Cardiac septum (tissue), 1 donor: ENCODE data around the gene SSR1. TPM values are rescaled to one million over a fixed set of nuclear protein-coding genes. Genes with fewer than 3 reads are reported as not detected.

Experiments
- DNase-seq: peaks from one replicate; pipeline ENCODE4 v3.0.0-alpha.2; 2020; ENCODE audit warnings: low spot score
- intact Hi-C: fragments of 100-400 bp; cut with DNase I; formaldehyde crosslinking; loops from one replicate; pipeline ENCODE4 v1.14.0; 2022
- total RNA-seq: library from RNA; stranded (reverse); fragmentation: NEBNext Ultra II Directional; extraction: Animal tissue kit (Norgen Biotek cat#: 25700); gene quantifications from one replicate; pipeline ENCODE4 v1.2.1, GENCODE V29; 2021
- donor health status: DM: no; HTN: no; CAD: no.

Gene SSR1
- total RNA-seq, 1 donor from 2014 or later = 61.8 TPM

DNA sequence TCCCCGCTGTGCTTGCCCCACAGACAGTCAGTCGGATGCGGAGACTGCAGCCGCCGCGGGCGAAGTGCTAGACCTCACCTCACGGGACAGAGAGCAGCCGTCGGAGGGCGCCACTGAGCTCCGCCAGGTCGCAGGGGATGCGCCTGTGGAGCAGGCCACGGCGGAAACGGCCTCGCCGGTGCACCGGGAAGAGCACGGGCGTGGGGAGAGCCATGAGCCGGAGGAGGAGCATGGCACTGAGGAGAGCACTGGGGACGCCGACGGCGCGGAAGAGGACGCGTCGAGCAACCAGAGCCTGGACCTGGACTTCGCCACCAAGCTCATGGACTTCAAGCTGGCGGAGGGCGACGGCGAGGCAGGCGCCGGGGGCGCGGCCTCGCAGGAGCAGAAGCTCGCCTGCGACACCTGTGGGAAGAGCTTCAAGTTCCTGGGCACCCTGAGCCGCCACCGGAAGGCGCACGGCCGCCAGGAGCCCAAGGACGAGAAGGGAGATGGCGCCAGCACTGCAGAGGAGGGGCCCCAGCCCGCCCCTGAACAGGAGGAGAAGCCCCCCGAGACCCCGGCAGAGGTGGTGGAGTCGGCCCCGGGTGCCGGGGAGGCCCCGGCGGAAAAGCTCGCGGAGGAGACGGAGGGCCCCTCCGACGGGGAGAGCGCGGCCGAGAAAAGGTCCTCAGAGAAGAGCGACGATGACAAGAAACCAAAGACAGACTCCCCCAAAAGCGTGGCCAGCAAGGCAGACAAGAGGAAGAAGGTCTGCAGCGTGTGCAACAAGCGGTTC lies 66.4 kb downstream of the SSR1 start:
- intact Hi-C loops = no loop called here
- no peak for DNase-seq

DNA sequence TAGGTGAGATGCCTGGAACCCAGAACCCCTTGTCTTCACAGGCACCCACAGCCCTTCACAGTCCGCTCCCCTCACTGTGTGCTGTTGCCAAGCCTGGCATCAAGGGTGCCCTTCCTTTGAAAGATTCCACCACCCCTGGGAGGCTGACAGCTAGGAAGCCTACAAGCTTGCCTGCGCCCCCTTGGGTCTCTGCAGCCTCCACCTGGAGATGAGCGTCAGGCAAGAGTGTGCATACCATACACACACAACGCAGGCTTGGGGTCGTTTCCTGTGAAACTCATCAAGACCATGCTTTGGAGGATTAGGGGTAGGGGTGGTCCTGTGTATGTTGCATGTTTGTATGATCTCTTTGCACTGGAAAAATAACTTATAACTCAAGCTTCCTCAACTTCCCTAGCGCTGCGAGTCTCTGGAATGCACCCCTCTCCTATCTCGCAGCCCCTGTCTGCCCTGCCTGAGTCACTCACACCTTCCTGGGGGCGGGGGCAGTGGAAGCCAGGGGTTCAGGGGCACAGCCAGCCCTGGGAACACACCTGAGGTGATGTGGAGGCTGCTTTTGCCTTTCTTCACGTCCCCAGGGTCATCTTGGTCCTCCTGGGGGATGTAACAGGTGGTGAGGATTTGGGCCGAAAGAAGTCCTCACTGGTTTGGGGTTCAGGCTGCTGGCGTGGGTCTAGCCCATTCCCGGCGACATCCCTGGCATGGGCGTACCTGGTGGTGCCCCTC lies 67.2 kb downstream of the SSR1 start:
- intact Hi-C loops = no loop called here
- no peak for DNase-seq

DNA sequence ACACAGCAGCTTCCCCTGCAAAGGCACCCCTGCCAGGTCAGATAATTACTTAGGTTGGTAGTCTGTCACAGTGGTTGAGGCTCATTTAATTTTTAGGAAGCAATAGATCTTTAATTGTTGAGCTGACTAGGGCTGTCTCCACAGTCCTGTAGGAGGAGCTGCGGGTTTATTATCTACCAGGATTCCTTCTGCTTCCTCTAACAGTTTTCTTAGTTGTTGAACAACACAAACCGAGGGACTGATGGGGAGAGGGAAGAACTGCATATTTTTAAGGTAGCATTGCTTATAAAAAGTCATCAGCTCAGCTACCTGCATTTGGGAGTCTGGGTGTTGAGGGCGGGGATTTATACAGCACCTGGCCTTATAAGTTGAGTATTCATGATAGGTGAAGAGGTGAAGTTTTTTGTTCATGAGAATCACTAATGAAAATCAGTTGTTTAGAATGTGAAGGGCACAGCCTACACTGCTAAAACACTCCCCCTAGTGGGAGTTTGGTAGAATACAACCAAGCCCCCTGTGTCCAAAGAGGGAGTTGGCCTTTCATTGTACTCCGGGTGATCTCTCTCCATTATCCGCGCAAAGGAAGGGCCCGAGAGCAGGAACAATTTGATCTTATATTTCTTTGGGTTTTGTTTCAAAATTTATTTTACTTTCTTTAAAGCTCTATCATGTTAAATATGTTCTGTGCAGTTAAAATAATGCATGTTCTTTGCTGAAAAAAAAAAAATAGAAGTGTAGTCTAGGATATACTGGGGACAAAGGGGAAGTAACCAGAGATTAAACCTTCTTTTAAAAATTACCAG lies 69.6 kb downstream of the SSR1 start:
- intact Hi-C loops = loop anchor here (1.0 to 5.0 kb wide), 3 partner anchors 520 to 686 kb away; no protein-coding TSS in a partner anchor
- DNase-seq = no peak

DNA sequence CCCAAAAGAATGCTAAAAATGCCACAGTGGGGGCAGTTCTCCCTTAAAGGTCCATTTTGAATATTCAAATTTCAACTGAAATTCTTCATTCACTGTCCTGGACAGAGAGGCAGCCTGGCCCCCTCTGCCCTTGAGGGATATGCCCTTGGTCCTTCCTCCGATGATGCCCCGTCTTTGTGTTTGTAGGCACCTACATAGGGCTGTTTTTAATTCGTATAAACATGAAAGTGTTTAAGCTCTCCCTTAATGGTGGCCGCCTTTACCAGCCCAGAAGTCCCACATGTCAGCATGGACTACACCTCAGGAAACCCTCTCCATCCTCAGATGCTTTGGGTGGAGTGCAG lies 70.2 kb downstream of the SSR1 start:
- intact Hi-C loops = loop anchor here (1.0 to 5.0 kb wide), 3 partner anchors 520 to 686 kb away; no protein-coding TSS in a partner anchor
- no peak for DNase-seq

DNA sequence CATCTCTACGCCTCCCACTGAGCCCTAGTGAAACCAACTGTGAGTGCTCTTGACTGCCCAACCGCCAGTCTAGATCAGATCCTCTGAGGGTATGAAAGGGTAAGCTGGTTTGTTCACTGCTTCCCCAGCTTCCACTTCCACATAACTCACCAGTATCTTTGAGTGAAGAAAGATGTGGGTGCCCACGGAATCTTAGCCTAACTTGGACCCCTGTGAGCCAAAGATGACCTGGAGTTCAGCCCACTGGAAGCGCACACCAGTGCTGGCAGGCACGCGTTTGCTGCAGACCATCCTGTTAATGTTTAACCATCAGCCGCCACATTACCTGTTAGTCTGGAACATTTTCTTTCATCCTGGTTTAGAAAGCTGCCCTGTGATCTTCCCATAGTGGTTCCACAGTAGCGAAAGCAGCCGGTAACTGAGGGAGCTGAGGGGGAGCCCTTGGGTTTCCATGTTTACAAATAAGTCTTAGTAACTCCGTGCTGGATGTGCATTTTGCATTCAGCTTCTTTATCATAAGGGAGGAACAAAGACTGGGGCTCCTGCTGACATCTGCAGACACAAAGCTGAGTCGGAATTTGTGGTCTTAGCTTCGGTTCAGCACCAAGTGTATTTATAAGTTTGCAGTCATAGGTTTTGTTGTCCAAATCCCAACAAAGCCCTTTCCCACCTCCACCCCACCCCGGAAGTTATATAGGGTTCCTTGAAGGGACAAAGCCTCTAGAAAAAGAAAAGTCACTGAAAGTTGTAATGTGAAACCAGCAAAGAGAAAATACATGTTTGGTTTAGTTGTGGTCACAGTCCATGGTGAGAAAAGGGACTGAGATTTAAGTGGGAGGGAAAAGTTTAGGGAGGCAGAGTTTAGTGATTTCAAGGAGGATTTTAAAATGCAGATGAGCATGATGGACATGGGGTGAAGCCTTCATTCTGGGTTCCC lies 71.0 kb downstream of the SSR1 start:
- intact Hi-C loops = loop anchor here (5.0 kb wide), 2 partner anchors 565 to 685 kb away; no protein-coding TSS in a partner anchor
- DNase-seq = no peak

DNA sequence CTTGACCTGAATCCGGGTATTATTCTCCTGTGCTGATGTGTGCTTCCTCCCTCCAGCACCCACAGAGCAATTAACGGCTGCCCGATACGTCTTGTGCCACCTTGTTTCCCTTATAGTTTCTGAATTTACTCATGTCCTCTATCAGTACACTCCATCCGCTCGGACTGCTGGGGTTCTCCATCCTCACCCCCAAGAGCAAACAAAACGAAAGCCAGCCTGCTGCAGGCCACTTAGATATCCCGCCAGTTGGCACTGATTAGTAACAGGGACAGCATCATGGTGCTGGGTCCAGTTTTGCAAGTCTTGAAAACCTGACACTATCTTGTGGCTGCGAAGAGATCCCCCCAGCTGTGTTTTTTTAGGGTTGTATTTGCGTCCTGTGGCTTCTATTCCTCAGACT lies 71.8 kb downstream of the SSR1 start:
- no peak for DNase-seq
- intact Hi-C loops = loop anchor here (5.0 kb wide), 2 partner anchors 564 to 684 kb away; no protein-coding TSS in a partner anchor

DNA sequence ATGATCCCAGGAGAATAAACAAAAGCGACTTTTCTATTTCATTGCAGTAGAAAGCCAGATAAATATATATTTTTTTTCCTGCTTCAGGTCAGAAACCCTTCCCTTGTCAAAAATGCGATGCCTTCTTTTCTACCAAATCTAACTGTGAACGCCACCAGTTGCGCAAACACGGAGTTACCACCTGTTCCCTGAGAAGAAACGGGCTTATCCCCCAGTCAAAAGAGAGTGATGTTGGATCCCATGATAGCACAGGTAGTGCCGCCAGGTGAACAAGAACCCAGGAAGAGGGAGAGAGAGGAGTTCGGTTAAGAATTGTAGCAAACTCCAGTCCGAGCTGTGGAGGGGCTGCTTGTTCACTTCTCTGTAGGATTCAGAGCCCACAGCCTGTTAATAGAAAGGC lies 72.6 kb downstream of the SSR1 start:
- DNase-seq = no peak
- intact Hi-C loops = loop anchor here (5.0 kb wide), 2 partner anchors 563 to 683 kb away; no protein-coding TSS in a partner anchor

DNA sequence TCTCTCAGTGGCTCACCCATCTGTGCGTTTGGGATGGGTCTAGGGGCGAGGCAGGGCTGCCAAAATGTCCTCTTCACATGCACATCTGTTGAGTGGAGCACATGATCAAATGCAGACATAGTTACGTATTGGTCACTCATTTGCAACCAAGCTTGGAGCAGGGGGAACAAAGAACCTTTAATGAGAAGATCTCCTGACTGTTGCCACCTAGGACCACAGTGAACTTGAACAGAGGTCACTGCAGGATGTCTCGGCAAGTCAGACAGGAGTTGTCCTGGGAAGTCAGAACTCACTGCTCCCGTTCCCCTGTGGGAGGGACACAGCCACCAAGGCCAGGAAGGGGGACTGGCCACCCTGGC lies 73.4 kb downstream of the SSR1 start:
- DNase-seq = no peak
- intact Hi-C loops = loop anchor here (10.0 kb wide), 1 partner anchor 315 kb away; no protein-coding TSS in a partner anchor

DNA sequence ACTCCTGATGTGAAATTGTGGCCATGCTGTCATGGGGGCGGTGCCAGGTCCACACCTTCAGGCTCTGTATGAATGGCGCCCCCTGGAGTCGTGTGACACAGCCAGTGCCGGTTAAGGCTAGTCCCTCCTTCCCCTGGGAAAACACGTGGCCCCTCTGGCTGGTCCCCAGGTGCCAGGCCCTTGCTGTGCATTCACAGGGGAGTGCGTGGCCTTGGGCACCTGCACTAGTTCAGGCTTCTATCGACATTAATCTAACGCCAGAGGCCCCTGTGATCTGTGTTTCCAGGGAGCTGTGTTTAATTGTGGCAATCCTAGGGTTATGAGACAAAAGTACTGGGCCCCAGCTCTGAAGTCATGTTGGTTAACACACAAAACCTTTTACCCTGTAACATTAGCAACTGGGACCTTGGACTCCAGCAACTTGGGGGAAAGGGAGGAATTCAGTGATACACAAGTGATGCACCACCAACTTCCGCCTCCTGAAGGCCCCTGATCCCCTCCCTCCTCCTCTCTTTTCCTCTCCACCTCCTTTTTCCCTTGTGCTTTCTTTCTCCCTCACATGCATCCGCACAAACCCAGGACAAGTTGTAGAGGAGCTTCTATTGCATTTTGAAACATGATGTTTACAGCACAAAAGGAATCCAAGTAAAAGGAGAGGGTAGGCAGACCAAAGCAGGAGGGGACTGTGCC lies 74.0 kb downstream of the SSR1 start:
- DNase-seq = peak; percentile 92
- intact Hi-C loops = loop anchor here (10.0 kb wide), 1 partner anchor 314 kb away; no protein-coding TSS in a partner anchor

DNA sequence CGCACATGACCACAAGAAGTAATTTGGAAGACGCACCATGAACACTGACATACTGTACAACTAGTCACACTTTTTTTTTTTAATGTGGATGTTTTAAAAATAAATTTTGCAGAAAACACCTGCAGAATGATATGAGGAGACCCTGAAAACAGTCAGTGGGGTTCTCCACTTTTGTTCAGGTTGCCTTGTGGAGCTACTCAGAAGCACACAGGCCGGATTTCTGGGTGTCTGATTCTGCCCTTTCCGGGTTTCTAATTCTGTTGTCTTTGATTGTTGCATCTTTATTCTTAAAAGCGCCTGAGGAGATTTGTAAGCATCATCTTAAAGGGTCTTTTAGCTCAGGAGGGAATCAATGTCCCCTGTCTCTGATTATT lies 74.5 kb downstream of the SSR1 start:
- intact Hi-C loops = loop anchor here (10.0 kb wide), 1 partner anchor 314 kb away; no protein-coding TSS in a partner anchor
- DNase-seq = no peak

DNA sequence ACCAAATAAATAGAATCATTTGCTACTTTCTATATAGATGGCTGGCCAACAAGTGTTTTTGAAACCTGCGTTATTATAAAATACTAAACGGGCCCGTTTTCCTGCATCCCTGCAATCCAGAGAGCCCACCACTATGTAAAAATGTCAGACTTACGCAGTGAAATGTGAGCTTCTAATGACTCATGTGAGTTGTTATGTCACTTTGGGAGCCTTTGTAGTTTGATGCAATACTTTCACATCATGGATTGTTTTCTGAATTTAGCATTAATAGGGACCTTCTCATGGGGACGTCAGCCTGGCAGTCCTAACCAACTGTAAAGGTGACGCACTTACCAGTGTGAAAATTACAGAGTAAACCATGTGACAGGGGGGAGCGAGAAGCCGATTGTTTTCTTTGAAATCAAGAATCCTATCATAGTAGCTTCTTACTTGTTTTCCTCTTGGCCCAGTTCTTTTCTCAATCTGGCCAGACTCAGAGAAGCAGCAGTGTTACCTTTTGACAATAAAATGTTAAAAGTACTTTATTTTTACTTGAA lies 75.3 kb downstream of the SSR1 start:
- intact Hi-C loops = loop anchor here (10.0 kb wide), 1 partner anchor 313 kb away; no protein-coding TSS in a partner anchor

DNA sequence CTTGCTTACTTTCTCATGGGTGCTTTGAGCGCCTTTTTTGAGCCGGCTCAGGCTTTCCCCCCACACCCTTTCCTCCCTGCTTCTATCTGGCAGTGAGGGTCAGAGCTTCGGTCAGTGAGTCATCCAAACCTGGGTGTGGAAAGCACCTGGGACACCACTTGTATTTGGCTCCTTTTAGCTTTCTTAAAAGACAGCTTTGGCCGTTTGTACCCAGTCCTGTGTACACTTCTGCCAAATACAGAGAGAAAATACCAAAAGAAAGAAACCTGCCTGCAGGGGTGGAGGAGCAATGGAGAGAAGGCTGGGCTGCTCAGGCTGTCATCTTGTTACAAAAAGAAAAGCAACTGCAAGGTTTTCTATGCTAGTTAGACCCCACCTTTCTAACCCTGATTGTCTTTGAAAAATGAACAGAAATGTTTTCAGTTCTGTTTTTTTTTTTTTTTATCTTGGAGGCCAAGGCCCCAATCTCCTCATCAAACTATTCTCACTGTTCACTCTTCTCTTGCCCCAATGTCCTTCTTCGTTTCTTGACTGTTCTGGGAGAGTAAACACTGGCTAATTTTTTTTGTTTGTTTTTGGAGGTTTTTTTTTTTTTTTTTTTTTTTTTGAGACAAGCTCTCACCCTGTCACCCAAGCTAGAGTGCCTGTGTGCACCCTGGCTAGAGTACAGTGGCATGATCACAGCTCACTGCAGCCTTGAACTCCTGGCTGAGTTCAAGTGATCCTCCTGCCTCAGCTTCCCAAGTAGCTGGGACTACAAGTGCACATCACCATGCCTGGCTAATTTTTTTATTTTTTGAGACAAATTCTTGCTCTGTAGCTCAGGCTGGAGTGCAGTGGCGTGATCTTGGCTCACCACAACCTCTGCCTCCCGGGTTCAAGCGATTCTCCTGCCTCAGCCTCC lies 76.4 kb downstream of the SSR1 start:
- intact Hi-C loops = loop anchor here (10.0 kb wide), 1 partner anchor 312 kb away; no protein-coding TSS in a partner anchor
- no peak for DNase-seq

More for the DNA sequence above, 75.3 kb downstream of the SSR1 start:
- no peak for DNase-seq

DNA sequence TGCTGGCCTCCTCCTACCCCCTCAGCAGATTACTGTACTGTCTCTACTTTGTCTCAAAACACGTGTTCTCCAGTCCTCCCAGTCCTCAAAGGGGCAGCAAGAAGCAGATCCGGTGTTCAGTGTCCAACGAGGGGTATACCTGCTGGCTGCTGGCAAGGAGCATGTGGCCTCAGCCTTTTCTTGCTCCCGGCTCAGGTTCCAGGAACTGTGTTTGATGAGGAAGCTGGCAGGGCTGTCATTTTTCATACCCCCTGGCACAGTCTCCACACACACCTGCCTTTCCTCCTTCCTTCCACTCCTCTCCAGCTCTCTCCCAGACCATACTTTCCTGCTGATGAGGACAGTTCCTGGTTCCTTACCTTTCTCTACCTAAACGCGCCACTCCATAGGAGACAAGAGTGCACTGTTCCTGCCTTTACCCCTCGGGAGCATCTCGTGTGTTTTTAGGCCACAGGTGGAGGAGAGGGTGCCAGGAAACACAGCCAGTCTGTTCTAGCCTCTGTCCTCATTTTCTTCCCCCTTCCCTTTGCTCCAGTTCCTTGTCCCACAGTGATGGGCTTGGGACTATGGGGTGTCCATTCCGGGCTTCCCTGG lies 77.2 kb downstream of the SSR1 start:
- intact Hi-C loops = loop anchor here (10.0 kb wide), 1 partner anchor 311 kb away; no protein-coding TSS in a partner anchor

DNA sequence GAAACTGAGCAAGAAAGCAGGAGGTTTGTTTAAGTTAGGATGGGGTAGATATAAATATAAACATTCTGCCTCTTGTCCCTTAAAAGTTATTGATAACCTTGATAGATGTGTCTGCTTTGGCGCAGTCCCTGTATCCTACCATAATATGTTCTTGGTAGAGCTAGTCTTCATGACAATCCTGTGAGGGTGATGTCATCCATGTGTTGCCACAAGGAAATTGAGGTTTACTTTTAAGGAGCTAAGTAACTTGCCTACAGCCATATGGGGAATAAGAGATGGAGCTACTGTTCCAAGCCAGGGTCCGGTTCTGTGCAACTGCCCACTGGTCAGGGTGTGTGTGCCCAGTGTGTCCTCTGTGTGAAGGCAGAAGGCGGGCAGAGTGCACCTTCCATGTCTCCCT lies 78.5 kb downstream of the SSR1 start:
- DNase-seq = no peak
- intact Hi-C loops = loop anchor here (10.0 kb wide), 1 partner anchor 310 kb away; no protein-coding TSS in a partner anchor

More for the DNA sequence above, 77.2 kb downstream of the SSR1 start:
- DNase-seq = no peak

DNA sequence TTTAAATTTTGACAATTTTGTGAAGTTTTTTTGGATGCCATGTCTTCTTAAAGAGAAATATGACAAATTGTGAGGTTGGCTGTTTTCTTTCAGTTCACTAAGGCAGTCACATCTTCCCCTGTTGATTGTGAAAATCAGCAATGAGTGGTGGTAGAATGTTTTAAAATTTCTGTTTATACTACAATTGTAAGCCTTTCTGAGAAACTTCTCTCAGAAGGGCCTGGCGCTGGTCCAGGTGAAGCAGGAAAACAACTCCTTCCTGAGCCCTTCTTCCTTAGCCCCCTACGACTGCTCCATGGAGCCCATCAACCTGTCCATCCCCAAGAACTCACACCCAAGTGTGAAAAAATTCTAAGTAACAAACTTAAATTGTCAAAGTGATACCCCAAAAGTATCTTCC lies 80.6 kb downstream of the SSR1 start:
- no peak for DNase-seq
- intact Hi-C loops = loop anchor here (10.0 kb wide), 1 partner anchor 308 kb away; no protein-coding TSS in a partner anchor
